SK-N-SH (cell line): ENCODE measurements around the gene FRMD3.

Experiments
- EP300 ChIP-seq, 2 experiments: IDR thresholded peaks; 2 replicates each; pipeline versions ENCODE4 v1.4.0 to v1.6.1; 2012; ENCODE audit warnings: borderline replicate concordance in 1 of 2, low read depth in 1 of 2, low read length in 1 of 2
- TF ChIP-seq, protein P1 (sequence below): fragments of 200-600 bp; sonication (generic); IDR thresholded peaks from 2 replicates; pipeline ENCODE4 v1.6.1; 2017; ENCODE audit warnings: antibody characterized with exemption, mild to moderate bottlenecking, moderate library complexity

GRCh38 chr9:83396813-83397212, 141.4 kb downstream of the FRMD3 start:
- TF ChIP-seq, protein P1, sequence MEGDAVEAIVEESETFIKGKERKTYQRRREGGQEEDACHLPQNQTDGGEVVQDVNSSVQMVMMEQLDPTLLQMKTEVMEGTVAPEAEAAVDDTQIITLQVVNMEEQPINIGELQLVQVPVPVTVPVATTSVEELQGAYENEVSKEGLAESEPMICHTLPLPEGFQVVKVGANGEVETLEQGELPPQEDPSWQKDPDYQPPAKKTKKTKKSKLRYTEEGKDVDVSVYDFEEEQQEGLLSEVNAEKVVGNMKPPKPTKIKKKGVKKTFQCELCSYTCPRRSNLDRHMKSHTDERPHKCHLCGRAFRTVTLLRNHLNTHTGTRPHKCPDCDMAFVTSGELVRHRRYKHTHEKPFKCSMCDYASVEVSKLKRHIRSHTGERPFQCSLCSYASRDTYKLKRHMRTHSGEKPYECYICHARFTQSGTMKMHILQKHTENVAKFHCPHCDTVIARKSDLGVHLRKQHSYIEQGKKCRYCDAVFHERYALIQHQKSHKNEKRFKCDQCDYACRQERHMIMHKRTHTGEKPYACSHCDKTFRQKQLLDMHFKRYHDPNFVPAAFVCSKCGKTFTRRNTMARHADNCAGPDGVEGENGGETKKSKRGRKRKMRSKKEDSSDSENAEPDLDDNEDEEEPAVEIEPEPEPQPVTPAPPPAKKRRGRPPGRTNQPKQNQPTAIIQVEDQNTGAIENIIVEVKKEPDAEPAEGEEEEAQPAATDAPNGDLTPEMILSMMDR: no peak
- TF ChIP-seq EP300 (IDR thresholded peaks at IDR 0.05; ENCODE audit: borderline replicate concordance in 1 of 2, low read depth in 1 of 2, low read length in 1 of 2): no peak
